Fibroblast of lung (primary cell): ENCODE results near the gene RANBP3.

Source experiments
- EZH2 ChIP-seq: IDR thresholded peaks from 2 replicates; pipeline ENCODE4 v1.5.1; 2012; ENCODE audit warnings: low read length, control low read depth, mild to moderate bottlenecking; ENCODE audit errors: missing control alignments
- TF ChIP-seq, protein P1 (sequence below), 2 donors: IDR thresholded peaks in 1 of 2; conservative IDR thresholded peaks in 1 of 2; 1 replicate in 1 of 2; 2 replicates in 1 of 2; pipeline ENCODE4 v1.5.1; 2011 to 2012; ENCODE audit warnings: low read length in 2 of 2, control low read depth in 1 of 2, inconsistent platforms in 1 of 2, low read depth in 1 of 2, mild to moderate bottlenecking in 1 of 2

DNA sequence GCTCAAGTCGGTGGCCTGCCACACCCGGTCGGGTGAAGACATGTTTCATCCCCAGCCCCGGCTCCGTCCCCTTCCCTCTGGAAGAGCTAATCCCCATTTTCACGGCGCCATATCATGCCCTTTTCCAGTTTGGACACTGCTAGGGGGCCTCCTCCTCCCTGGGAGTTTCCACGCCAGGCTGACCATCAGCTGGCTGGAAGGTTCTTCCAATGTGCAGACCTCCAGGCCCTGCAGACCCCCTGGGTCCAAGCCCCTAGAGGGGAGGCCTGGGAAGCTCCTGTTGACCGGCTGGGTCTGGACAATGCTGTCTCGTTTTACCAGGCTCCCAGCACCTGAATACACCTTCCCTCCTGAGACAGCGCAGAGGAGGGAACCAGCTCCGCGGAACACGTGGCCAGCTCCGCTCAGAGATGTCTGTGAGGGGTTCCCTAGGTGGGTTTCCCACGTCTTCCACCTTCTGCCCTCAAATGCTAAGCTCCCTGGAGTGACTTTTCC is 44.7 kb upstream of the RANBP3 start:
- TF ChIP-seq, protein P1, sequence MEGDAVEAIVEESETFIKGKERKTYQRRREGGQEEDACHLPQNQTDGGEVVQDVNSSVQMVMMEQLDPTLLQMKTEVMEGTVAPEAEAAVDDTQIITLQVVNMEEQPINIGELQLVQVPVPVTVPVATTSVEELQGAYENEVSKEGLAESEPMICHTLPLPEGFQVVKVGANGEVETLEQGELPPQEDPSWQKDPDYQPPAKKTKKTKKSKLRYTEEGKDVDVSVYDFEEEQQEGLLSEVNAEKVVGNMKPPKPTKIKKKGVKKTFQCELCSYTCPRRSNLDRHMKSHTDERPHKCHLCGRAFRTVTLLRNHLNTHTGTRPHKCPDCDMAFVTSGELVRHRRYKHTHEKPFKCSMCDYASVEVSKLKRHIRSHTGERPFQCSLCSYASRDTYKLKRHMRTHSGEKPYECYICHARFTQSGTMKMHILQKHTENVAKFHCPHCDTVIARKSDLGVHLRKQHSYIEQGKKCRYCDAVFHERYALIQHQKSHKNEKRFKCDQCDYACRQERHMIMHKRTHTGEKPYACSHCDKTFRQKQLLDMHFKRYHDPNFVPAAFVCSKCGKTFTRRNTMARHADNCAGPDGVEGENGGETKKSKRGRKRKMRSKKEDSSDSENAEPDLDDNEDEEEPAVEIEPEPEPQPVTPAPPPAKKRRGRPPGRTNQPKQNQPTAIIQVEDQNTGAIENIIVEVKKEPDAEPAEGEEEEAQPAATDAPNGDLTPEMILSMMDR (conservative IDR thresholded peaks at IDR 0.05 in 1 of 2, IDR thresholded peaks at IDR 0.05 in 1 of 2; ENCODE audit: low read depth in 1 of 2, low read length in 2 of 2), result no peak
- no peak for TF ChIP-seq EZH2
